Chondrocyte (in vitro differentiated cells): ENCODE data around the gene LAMTOR5. TPM values are rescaled to one million over a fixed set of nuclear protein-coding genes. Genes with fewer than 3 reads are reported as not detected.
A peak's percentile ranks its signal among the peaks of the same experiment; 100 is the strongest.

ENCODE experiments used
- DNase-seq: peaks from one replicate; pipeline ENCODE4 v3.0.0; 2021; ENCODE audit warnings: mixed read lengths, low spot score
- H3K27ac Mint-ChIP-seq: one replicate; pipeline ENCODE4 v1.8.0; 2021; ENCODE audit warnings: mild to moderate bottlenecking, moderate library complexity, mixed read lengths; ENCODE audit not compliant: unreplicated experiment
- H3K27me3 Mint-ChIP-seq: 2 replicates; pipeline ENCODE4 v1.8.0; 2021; ENCODE audit warnings: low read depth, mixed read lengths
- H3K36me3 Mint-ChIP-seq: 2 replicates; pipeline ENCODE4 v1.8.0; 2021; ENCODE audit warnings: low read depth, mixed read lengths
- H3K4me1 Mint-ChIP-seq: 2 replicates; pipeline ENCODE4 v1.8.0; 2021; ENCODE audit warnings: low read depth, mild to moderate bottlenecking, mixed read lengths
- H3K4me3 Mint-ChIP-seq: one replicate; pipeline ENCODE4 v1.8.0; 2021; ENCODE audit warnings: mild to moderate bottlenecking, moderate library complexity, mixed read lengths; ENCODE audit not compliant: unreplicated experiment
- H3K9me3 Mint-ChIP-seq: 2 replicates; pipeline ENCODE4 v1.8.0; 2021; ENCODE audit warnings: low read depth, mixed read lengths
- total RNA-seq: library from RNA; stranded (reverse); gene quantifications from 3 replicates; pipeline ENCODE4 v1.2.1, GENCODE V29; 2021
- TF ChIP-seq, protein P1 (sequence below): fragments of 200-600 bp; sonication (generic); IDR thresholded peaks from 2 replicates; pipeline ENCODE4 v1.5.0; 2021; ENCODE audit warnings: antibody characterized with exemption, mild to moderate bottlenecking, moderate library complexity

Gene LAMTOR5
- total RNA-seq, 1 donor from 2014 or later: 97.1 TPM

DNA sequence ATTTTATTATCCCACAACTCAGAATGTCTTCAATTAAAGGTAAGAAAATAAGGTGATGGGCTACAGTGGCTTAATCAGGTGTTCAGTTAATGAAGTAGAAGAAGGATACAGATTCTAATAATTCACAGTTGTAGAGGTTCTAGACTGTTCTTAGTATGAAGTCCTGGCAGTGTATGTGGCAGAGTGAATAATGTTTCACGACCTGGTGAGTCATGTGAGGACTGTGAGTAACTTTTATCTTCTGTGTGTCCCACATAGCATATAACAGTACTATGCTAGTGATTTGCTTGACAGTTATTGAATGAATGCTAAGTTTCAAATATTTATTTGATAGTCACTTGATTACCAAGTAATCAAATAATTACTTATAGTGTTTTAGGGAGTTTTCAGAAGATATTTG is 36.7 kb downstream of the LAMTOR5 start:
- Mint-ChIP-seq H3K36me3 (peaks cover 7% of the 10 kb centered on the region), H3K27ac (peak overlapping the region; percentile 30), H3K4me1 (peaks cover 9% of the 10 kb centered on the region), H3K27me3 (no peaks in the 10 kb centered on the region), H3K4me3 (no peak overlapping the region), H3K9me3 (no peaks in the 10 kb centered on the region)
- DNase-seq: no peak
- TF ChIP-seq, protein P1, sequence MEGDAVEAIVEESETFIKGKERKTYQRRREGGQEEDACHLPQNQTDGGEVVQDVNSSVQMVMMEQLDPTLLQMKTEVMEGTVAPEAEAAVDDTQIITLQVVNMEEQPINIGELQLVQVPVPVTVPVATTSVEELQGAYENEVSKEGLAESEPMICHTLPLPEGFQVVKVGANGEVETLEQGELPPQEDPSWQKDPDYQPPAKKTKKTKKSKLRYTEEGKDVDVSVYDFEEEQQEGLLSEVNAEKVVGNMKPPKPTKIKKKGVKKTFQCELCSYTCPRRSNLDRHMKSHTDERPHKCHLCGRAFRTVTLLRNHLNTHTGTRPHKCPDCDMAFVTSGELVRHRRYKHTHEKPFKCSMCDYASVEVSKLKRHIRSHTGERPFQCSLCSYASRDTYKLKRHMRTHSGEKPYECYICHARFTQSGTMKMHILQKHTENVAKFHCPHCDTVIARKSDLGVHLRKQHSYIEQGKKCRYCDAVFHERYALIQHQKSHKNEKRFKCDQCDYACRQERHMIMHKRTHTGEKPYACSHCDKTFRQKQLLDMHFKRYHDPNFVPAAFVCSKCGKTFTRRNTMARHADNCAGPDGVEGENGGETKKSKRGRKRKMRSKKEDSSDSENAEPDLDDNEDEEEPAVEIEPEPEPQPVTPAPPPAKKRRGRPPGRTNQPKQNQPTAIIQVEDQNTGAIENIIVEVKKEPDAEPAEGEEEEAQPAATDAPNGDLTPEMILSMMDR: no peak

DNA sequence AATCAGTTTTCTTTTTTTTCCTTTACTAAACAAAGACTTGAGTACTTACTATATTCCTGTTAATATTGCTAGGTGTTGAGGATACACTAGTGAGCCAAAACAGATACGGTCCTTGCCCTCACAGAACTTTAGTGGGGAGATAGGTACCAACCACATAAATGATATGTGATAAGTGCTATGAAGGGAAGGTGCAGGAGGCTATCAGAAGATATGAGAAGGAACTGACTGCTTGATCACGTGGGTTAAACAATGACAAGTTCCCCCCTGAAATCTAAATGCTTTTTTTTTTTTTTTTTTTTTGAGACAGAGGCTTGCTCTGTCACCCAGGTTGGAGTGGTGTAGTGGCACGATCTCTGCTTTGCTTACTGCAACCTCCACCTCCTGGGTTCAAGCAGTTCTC is 43.3 kb downstream of the LAMTOR5 start:
- H3K9me3 Mint-ChIP-seq: no peaks in the 10 kb centered on the region

DNA sequence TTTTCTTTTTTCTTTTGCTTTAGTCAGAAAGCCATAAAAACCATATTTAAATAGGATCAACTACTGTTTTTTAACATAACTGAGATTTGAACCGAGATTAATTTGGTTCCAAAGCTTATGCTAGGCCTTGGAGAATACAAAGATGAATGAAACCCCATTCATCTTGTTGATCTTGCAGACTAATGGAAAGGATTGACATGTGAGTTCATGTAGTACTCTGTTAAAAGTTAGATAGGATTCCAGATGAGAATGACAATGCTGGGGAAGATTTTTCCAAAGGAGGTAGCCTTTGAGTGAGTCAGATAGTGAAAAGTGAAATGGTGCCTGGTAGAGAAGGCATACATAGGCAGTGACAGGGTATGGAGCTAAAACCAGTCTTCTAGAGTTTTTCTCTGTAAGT is 45.6 kb downstream of the LAMTOR5 start:
- Mint-ChIP-seq H3K9me3 (no peaks in the 10 kb centered on the region), H3K36me3 (peaks cover 14% of the 10 kb centered on the region), H3K4me1 (no peaks in the 10 kb centered on the region), H3K4me3 (no peak overlapping the region), H3K27me3 (no peaks in the 10 kb centered on the region), H3K27ac (no peak overlapping the region)
- TF ChIP-seq, protein P1: no peak
- no peak for DNase-seq

More for the DNA sequence above, 43.3 kb downstream of the LAMTOR5 start:
- Mint-ChIP-seq H3K4me1 (no peaks in the 10 kb centered on the region), H3K4me3 (no peak overlapping the region), H3K27ac (no peak overlapping the region), H3K27me3 (no peaks in the 10 kb centered on the region), H3K36me3 (peaks cover 12% of the 10 kb centered on the region)
- DNase-seq: no peak
- TF ChIP-seq, protein P1: no peak

DNA sequence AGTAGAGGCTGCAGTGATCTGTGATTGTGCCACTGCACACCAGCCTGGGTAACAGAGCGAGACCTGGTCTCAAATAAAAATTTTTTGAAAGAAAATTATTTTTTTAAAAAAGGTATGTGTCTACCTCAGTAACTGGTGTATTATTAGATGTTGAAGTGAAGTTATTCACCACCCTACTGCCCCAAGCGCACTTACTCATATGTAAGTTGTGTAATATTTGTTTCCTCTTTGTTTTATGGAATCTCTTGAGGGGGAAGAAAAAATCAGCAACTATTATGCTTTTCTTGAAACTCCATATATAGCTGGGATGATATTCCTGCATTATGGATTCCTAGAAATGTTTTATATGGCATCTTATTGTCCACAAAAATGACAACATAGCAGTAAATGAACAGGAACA is 47.1 kb downstream of the LAMTOR5 start:
- DNase-seq: no peak
- H3K27me3 Mint-ChIP-seq: no peaks in the 10 kb centered on the region
- TF ChIP-seq, protein P1: no peak
- H3K4me1 Mint-ChIP-seq: peaks cover 9% of the 10 kb centered on the region
- no peak overlapping the region for H3K27ac Mint-ChIP-seq
- H3K9me3 Mint-ChIP-seq: no peaks in the 10 kb centered on the region
- no peak overlapping the region for H3K4me3 Mint-ChIP-seq
- H3K36me3 Mint-ChIP-seq: peaks cover 17% of the 10 kb centered on the region

DNA sequence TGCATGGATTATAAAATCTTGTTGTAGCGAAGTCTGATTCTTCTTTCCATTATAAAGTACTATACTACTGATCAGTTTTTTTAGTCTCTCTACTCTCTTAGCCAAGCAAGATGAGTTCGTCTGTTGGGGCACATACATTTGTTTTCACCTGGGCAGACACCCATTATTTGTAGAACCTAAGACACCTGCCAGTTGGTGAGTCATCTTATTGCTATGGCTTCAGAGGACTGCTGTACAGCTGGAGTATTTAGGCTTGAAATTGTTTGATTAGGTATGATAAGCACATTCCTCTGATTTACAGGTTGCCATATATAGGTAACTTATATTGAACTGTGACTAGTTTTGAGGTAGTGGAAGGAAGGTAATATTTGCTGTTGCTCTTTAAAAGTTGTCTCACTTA is 51.1 kb downstream of the LAMTOR5 start:
- no peaks in the 10 kb centered on the region for H3K27me3 Mint-ChIP-seq
- H3K4me3 Mint-ChIP-seq: no peak overlapping the region
- TF ChIP-seq, protein P1: no peak
- peaks cover 12% of the 10 kb centered on the region for H3K4me1 Mint-ChIP-seq
- peaks cover 12% of the 10 kb centered on the region for H3K36me3 Mint-ChIP-seq
- DNase-seq: no peak
- H3K9me3 Mint-ChIP-seq: no peaks in the 10 kb centered on the region
- H3K27ac Mint-ChIP-seq: no peak overlapping the region
